NCI-H1694 treated with DMSO at 0.1 percent for 48 hours (cell line): Measurements from ENCODE around the gene ENTPD2.
A peak's percentile ranks its signal among the peaks of the same experiment; 100 is the strongest.
"Not testable (repeated sequence)": the region's sequence is repeated elsewhere in the genome, so short reads cannot be mapped to it uniquely, and the experiment has no call there.

Experiments used
- DNase-seq: peaks from one replicate; lab custom pipeline; 2025; lab: John Stamatoyannopoulos, UW

Gene ENTPD2

DNA sequence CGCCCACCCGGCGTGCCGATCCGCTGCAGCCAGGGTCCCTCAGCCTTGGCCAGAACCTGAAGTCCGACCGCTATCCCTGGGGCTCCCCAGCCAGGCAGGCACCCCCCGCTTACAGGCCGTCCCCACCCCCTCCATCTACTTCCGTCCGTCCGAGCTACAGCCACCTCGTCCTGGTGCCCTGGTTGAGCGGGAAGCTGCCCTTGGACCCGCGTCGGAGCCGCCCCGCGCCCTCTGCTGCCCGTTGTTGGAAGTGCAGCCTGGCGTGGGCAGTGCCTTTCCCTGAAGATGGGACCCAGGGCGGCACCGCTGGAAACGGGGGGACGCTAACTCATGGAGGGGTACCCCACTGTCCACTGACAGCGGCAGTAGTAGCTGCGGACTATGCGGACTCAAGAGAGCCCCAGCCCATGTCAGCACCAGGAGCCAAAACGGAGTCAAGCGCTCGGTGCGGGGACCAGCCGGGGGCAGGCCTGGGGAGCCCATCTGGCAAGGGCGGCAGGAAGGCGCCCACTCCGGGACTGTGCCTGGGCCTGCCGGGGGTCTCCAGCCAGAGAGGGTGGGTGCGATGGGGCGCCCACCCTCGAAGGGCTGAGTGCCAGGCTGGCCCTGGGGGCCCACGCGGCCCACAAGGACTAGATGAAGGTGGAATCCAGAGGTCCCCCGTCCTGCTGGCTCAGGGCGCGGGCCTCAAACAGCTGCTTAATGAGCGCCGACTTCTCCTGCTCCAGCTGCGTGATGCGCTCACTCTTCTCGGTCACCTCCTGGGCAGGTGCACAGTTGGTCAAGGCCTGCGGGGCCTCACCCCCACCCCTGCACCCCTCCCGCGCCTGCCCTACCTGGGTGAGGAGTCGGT is 10.4 kb upstream of the ENTPD2 start:
- DNase-seq = no peak

DNA sequence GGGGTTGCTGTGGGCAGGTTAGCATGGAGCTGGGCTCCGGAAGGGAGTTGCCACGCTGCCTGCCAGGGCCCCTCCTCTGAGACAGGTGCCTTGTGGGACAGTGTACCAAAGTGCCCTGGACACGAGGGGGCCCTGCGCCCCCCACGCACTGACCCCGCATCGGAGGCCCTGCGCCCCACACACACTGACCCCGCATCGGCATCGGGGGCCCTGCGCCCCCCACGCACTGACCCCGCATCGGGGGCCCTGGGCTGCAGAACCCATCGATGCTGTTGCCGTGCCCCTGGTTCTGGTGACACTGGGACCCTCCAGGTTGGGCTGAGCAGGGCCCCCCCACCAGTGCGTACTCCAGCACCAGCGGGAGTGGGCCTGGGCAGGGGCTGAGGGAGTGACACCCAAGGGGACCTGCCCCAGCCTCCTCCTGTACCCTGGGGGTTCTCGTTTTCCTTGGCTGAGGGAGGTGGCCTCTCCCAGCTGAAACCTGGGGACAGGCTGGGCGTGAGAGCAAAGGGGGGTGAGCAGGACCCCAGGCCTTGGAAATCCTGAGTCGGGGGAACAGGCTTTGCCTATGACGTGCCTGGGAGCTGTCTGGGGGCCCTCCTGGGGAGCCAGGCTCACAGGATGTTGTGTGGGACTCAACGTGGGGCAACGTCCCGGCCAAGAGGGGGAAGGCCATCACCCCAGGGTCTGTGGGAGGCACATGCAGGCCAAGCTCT is 9.6 kb upstream of the ENTPD2 start:
- DNase-seq = no peak

DNA sequence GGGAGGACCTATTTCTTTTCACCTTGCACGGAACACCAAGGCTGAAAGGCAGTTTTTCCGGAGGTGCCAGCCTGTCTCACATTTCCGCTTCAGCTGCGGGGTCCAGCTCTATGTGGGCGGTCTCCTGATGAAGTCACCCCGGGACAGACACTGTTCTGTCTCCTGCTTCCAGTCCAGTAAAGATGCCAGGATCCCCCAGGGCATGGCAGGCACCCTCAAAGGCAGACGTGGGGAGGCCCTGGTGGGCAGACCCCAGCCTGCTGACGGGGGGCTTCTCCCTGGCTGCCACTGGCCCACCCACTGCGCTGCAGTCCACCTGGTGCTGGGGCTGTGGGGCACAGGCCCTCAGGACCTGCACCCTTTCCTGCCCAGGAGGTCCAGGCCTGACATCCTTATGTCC is 8.9 kb upstream of the ENTPD2 start:
- DNase-seq = not testable (repeated sequence)

DNA sequence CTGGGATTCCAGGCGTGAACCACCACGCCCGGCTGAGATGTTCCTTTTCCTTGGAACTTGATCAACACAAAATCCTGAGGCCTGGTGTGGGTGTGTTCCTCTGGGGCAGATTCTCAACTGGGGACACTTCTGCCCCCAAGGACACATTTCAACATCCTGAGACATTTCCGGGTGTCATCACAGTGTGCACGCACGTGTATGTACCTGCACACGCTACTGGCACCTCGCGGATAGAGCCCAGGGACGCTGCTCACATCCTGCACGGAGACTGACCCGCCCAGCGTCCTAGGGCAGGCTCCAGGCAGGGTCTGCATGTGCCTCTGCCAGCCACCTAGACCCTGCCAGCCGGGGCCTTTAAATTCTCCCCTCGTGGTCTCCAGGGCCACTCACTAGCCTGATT is 8.5 kb upstream of the ENTPD2 start:
- no peak for DNase-seq

DNA sequence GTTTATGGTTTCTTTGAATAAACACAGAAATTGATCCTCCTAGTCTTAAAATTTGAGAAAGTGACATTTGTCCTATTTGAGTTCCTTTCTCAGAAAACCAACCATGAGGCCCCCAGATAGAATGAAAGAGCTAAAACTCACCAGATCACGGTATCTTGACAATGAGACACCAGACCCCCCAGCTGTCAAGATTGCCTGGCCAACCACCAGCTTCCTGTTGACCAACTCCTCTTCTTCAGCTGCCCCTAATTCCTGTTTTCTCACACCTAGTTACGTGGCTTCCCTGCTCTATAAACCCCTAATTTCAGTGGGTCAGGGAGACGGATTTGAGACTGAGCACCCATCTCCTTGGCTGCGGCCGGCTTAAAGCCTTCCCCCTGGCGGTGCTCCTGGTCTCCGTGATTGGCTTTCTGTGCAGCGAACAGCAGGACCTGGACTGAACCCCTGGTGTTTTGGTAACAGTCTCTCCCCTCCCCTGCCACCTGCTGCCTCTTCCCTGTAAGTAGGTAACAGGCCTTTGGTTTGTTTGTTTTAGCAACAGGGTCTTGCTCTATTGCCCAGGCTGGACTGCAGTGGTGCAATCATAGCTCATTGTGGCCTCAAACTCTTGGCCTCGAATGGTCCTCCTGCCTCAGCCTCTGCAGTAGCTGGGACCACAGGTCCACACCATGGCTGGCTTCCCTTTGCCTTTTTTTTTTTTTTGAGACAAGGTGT is 4.8 kb upstream of the ENTPD2 start:
- no peak for DNase-seq

DNA sequence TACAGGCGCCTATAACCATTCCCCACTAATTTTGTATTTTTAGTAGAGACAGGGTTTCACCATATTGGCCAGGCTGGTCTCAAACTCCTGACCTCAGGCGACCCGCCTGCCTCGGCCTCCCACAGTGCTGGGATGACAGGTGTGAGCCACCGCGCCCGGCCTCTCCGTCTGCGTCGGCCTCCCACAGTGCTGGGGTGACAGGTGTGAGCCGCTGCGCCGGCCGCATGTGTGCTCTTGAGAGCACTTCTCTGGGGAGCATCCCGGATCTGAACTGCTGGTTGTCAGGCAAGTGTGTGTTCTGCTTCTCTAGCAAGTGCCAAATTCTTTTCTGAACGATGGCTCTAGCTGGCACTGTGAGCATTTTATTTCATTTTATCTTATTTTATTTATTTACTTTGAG is 3.7 kb upstream of the ENTPD2 start:
- DNase-seq = peak; percentile 13

DNA sequence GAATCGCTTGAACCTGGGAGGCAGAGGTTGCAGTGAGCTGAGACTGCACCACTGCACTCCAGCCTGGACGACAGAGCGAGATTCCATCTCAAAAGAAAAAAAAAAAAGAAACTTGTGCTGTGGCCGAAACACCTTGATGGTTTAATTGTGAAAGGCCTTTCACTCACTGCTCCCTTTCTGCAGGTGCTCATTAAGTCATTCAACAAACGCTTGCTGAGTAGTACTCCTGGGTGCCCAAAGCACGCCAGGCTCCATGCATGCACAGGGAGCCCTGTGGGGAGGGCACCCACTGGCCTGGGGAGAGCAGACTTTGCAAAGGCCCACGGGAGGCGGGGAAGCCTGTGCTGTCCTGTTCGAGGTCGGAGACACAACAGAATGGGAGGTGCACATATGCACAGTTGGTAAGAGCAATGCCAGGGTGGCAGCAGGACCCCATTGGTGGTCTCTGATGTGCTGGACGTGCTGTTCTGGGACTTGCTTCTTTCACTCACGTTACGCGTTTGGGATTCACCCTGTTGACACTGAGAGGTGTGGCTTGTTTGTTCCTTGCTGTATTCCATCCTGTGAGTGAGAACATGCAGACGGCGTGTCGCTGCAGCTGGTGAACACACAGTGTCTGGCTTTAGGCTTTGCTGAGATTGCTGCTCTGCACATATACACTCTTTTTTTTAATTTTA is 3.0 kb upstream of the ENTPD2 start:
- DNase-seq = no peak

DNA sequence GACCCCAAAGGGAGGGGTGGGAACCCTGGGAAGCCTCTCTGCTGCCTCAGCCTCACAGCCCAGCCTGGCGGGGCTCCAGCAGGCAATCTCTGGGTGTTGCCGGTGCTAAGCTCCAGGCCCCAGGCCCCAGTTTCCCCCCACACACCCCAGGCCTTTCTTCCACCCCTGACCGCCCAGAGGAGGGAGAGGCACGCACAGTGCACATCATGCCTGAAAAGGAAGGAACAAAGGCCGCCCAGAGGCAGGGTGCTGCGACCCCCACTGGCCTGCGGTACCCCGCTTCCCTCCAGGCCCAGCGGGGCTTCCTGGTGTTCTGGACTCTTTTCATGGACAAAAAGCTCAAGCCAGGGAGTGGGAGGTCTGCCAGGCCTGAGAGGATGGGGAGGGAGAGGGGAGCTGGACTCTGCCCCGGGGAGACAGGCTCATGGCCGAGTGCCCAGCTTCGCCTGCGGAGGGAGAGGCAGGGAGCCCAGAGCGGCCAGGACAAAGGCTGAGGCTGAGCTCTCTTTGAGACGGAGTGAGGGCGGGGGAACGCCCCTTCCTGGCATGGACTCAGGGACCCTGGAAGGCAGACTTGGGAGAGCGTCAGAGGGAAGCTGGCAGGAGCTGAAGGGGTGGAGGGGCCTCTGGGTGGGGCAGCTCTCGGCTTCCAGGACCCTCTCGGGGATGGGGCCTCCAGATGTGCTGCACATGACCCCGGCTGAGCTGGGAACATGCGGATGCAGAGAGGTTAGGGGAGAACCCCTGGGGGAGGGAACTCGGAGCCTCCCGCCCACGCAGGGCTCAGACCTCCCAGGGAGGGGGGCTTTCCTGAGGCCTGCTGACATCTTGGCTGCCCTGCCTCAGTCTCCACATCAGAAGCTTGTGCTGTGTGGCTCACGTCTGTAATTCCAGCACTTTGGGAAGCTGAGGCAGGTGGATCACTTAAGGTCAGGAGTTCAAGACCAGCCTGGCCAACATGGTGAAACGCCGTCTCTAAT is 1.8 kb upstream of the ENTPD2 start:
- DNase-seq = no peak

DNA sequence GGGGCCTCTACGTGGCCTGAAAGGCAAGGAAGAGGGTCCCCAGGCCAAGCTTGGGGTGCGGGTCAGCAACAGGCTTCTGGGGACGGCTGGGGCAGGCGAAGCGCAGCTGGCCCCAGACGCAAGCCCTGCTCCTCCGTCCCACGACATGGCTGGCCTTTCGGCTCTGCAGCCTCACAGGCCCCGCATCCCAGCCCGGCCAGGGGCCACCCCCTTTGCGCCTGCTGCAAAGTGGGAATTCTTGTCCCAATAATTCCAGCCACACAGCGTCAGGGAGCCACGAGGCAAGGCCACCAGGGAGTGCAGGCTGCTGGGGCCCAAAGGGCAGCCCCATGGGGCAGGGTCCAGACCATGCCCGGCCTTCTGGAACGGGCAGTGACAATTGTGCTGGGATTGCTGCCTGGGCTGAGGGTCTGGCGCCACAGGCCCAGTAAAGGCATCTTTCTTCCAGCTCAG is 1.1 kb upstream of the ENTPD2 start:
- DNase-seq = no peak

DNA sequence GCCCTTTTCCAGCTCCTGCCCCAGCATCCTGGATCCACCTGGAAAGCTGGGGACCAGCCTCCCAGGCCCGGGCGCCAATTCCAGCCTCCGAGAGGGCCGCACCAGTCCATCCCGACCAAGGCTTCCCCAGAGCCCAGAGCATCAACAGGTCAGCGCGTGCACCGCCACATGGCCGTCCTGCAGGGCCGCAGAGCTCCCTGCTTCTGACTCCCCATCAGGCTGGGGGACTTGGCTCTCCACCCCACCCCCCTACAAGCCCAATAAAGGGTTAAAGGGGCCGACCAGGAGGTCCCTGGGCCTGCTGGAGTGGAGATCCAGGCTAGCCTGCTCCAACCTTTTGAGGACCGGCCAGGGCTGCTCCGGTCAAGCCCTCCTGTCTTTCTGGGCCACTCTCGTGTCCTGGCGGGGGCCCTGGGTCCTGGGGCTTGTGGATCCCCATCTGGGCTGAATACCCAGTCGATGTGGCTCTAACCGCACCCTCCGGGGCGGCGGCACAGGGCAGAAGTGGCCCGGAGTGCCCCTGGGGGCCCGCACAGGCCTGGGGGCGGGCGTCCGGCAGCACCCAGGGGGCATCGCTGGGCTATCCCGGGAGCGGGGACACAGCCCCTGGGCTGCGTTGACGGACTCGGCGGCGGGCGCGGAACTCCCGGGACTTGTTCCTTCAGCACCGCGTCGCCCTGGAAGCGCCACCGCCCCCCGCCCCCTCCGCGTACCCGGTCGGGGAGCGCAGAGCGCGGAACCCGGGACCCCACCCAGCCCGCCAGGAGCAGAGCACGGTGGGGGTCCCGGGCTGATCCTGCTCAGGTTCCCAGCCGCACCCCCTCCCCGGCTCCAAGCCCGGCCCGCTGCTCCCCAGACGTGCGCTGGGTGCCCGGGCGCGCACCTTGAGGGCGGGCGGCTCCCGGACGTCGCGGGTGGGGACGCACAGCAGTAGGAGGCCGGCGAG is 590 bp downstream of the ENTPD2 start:
- no peak for DNase-seq

DNA sequence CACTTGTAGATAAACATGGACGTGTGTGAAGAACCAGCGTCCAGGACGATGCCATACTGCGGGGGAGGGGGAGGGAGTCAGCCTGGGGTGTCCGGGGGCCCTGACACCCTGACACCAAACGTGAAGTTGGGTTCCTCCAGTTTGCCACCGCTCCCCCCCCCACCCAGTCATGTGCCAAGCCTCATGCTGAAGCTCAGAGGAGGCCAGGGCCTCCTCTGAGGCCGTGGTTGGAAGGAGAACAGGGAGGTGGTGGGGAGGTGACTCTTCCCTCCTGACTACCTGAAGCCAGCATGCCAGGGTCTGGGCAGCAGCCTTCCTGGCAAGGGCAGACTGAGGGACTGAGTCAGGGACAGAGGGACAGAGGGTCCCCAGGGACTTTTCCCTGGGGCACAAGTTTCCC is 1.6 kb downstream of the ENTPD2 start:
- no peak for DNase-seq

DNA sequence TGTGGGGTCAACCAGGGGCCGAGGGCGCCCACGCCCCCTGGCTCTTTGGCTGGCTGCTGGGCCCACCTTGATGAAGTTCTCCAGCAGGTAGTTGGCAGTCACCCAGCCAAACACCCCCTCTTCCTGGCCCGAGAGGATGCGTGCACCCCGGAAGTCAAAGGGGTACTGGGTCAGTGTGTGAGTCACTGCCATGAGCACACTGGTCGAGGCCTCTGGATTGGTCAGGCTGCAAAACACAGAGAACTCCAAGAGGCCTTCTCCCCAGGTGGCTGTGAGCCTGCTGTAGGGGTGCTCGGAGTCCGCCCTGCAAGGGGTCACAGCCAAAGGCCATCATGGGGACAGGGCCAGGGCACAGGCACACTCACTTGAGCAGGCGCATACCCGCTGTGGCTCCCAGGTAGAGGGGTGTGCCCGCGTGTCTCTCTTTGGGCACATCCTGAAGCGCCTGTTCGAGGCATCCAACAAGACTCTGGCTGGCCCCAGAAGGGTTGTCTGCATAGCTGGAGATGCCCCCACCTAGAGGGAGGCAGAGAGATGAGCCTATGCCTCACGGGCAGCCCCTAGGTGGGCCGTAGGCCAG is 2.6 kb downstream of the ENTPD2 start:
- no peak for DNase-seq

DNA sequence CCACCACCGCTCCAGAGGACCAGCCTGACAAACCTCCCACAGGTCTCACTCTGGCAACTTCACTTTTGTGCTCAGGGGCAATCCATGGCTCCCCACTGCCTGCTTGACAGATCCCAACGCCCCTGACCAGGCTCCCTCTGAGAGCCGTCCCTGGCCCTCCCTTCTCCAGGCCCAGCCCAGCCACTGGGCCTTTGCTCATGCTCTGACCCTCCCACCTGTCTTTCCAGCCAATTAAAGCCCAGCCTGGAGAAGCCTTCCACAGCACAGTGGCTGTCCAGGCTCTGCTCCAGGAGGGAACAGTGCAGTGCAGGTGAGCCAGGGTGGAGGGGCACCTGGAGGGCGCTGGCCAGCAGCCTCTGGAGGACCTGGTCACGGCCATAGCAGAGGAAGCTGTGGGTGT is 3.3 kb downstream of the ENTPD2 start:
- no peak for DNase-seq

DNA sequence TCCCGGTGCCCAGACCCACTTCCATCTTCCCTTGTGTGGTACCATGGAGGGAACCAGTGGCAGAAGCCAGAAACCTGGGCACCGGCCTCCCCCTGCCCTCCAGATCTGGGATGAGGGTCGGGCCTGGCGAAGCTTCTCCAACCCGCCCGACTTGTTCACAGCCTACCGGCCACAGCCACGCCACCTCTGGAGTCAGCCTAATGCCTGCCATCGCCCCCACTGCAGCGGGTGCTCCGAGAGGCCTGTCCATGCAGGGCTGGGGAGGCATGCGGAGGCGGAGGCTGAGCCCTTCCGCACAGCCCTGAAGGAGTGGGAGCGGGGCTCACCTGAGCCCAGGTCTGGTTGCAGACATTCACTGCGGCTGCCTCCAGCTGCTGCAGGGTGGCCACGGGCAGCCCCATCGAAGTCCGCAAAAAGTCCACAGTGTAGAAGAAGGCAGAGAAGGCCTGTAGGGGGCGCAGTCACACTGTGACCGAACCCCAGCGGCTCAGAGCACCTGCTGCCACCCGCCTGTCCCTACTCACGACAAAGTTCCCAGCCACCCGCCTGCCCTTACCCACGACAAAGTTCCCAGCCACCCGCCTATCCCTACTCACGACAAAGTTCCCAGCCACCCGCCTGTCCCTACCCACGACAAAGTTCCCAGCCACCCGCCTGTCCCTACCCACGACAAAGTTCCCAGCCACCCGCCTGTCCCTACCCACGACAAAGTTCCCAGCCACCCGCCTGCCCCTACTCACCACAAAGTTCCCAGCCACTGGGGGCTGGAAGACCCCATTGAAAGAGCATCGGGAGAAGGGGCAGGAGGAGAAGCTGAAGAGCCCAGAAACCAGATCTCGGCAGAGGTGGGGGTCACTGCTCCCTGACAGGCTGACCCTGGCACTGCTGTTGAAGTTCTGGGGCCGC is 4.1 kb downstream of the ENTPD2 start:
- DNase-seq = peak; percentile 50

DNA sequence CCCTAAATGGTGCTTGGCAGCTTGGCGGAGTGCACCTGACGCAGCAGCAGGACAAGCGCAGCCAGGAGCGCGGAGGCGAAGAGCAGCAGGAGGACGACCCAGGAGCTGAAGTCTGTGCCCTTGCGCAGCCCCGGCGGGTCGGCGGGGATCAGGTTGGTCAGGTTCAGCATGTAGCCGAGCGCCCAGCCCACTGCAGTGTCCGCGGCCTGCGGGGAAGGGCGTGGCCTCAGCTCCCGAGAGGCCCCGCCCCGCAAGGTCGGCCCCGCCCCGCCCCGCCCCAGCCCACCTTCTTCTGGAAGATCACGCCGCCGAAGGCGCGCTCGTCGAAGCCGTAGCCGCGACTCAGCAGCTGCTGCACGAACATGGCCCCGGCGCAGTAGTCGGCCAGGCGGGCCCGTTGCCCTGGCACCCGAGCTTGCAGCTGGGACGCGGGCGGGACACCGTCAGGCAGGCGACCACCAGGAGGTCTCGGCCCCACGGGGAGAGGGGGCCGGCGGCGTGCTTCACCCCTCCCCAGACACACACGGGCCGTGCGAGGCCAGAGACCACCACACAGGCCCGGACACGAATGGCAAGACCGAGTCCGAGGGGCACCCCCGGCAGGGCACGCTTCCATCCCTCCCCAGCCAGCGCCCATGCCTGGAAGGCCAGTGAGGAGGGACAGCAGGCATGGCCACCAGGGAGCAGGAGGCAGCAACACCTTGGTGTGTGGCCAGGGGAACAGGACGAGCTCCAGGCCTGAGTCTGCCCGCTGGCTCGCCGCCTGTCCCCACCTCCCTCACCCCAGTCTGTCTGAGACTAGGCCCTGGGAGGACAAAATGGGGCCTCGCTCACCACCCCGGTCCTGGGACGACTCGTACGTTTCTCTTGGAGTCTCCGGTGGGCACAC is 5.0 kb downstream of the ENTPD2 start:
- no peak for DNase-seq

DNA sequence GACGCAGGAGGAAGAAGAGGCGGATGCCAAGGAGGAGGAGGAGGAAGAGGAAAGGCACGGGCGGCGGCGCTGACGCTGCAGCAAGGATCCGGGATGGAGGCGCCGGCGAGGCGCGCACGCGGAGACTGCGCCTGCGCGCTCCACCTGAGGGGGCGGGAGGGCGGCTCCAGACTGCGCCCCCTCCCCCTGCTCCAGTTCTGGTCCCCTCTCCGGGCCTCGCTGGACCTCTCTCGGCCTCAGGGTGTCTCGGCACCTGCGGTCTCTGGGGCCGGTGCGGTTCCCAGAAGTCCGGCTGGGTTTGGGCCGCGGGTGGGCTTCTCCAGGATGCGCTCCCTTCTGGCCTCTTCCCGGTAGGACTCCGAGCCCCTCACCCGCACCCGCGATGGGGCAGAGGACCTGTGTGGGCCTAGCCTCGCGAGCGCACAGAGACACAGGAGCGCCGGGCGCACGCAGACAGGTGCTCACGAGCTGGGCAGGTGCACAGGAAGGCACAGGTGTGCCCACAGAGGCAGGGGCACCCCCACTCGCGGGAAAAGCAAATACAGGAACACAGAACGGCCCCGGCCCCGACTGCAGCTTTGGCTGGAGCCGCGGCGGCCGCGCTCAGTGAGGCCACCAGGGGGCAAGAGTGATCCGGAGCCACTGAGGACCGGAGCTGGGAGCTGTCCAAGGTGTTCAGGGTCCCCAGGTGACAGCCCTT is 7.6 kb downstream of the ENTPD2 start, which contains the start of gene NPDC1:
Gene NPDC1, minus strand, starts transcription at position 90 of the 700 bp plus-strand sequence. CDS start 188 bp downstream, outside the sequence.
- peak; percentile 46 for DNase-seq
